ENCODE measurements around the gene CCDC158.
"Not testable (repeated sequence)": the region's sequence is repeated elsewhere in the genome, so short reads cannot be mapped to it uniquely, and the experiment has no call there.

CCDC158 gene

DNA sequence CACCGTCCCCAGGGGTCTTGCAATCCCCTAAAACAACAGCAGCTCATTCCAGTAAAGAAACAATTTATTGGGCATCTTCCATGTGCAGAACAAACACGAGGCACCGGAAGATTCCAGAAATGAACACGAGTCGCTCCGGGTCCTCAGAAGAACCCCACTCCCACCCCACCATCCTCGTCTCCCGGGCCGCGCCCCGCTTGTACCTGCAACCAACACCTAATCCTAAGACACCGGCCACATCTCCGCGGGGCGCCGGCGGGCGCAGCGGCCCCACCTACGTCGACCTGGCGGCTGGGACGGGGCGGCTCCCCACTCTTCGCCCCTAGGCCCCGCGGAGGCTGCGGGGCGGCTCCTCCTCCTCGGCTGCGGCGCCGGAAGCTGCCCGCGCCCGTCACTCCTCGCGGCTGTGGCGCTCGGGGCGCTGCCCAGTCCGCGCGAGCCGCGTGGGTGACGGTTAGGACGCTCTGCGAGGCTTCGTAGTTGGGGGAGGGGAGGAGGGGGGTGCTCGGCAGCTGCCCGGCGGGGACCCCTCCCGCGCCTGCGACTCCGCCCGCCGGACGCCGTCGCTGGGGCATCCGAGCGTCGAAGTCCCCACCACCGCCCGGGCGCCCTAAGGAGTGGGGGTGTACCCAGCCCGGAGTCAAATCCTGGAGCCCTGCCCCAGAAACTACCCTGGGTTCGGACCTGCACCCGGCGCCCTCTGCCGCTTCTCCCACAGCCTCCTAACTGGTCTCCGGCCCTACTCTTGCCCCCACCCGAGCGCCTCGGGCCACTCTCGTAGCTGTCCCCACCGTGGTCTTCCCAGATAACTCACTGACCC lies at the start of gene CCDC158:
Gene CCDC158, minus strand, starts transcription at position 380 of the 820 bp plus-strand sequence. CDS start 17,934 bp downstream, outside the sequence.
- no peak for DNase-seq

DNA sequence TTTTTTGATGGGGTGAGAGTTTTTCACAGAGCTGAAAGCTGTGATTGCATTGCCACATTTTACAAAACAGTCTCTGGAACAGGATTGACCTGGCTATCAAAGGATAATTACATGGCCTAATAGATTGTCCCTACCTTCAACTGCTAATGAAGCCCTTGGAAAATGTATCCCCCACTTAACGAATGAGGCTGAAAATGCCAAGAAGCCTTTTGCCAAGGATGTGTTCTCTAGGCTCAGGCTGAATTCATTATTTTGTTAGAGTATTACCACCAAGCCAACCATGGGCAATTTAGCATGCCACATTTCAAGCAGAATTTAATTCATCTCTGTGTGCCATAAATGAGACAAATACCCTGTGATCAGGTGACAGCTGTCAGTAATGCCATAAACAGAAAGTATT lies 49.6 kb upstream of the CCDC158 start:
- DNase-seq = no peak

DNA sequence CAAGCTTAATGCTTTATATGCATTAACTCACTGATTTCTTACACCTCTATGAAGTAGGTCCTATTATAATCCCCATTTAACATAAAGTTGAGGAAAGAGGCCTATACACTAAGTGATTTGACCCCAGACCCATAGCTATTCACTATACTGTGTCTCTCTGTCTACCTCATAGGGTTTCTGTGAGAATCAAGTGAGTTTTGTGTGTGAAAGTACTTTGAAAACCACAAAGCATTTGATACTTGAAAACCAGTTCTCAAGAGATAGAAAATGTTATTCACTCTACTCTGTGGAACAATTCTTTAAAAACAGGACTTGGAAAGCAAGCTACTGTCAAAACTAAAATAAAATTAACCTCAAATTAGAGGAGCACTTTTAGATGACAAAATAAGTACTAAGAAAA lies 49.1 kb upstream of the CCDC158 start:
- DNase-seq = no peak

DNA sequence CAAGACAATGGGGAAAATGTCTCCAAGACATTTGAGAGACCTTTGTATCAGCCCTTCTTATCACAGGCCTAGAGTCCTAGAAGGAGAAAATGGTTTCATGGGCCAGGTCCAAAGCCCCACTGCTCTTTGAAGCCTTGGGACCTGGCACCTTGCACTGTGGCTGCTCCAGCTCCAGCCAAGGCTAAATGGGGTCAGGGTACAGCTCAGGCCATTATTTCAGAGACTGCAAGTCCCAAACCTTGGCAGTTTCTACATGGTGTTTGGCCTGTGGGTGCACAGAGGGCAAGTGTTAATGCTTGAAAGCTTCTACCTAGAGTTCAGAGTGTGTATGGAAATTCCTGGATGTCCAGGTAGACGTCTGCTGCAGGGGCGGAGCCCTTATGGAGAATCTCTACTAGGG lies 42.6 kb upstream of the CCDC158 start:
- no peak for DNase-seq

DNA sequence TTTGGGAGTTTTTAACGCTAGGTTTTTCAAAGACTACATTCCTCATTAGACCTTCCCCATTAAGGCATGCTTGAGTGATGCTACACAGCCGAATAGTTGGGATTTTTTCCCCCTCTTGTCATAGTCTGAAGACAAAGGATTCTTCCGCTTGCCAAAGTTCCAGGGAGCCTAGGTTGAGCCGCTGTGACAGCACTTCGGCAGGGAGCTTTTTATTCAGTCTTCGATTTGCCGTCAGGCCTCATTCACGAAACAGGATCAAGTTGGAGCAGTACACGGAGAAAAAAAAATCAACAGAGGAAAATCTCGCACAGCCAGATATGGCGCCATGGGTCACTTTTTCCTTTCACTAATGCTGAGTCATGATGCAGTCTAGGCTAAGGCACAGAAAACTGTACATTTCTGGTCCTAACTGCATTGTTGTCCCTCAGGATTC lies 38.4 kb upstream of the CCDC158 start:
- peak; percentile 88 for DNase-seq

DNA sequence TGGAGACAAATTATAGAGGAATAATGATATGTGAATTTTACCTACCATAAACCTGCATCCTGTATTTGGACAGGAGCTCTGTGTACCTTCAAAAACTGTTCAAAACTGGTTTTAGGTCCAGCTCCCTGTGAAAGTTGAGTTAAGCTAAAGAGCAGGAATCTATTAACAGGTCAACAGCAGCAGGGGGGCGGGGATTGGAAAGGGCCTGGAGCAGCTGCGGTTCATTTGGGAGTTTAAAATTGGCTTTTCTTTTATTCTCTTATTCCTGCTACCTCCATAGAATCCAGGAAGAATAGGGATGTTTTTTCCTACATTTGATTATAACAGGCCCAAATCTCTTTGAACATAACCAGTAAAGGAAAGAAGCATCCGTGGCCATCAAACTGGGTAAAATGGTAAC lies 37.9 kb upstream of the CCDC158 start:
- DNase-seq = peak; percentile 33

DNA sequence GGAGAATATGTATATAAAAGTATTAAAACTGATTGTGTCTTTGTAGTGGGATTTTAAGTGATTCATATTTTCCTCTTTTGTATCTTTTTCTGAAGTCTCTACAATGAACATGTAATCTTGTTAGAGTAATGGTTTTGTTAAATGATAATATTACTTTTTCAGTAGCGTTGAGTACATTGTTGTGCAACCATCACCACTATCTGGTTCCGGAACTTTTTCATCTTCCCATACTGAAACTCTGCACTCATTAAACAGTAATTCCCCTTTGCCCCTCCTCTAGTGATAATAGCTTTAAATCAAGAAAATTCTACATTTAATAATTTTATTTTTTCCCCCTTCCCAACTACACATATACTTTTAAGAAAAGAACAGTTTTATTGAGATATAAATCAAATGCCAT lies 37.4 kb upstream of the CCDC158 start:
- no peak for DNase-seq

DNA sequence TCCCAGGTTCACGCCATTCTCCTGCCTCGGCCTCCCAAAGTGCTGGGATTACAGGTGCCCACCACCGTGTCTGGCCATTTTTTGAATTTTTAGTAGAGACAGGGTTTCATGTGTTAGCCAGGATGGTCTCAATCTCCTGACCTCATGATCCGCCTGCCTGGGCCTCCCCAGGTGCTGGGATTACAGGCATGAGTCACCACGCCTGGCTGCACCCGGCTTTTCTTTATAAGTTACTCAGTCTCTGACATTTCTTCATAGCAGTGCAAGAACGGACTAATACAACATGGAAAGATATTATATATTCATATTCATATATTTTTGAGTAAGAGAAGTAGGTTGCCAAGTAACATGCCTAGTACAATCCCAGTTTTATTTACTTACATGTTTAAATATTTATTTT lies 36.9 kb upstream of the CCDC158 start:
- no peak for DNase-seq

DNA sequence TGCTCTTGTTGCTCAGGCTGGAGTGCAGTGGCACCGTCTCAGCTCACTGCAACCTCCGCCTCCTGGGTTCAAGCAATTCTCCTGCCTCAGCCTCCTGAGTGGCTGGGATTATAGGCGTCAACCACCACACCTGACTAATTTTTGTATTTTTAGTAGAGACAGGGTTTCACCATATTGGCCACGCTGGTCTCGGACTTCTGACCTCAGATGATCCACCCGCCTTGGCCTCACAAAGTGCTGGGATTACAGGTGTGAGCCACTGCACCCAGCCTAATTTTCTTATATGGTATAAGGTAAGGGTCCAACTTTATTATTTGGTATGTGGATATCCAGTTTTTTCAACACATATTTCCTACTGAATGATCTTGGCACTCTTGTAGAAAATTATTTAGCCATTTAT lies 33.1 kb upstream of the CCDC158 start:
- DNase-seq = not testable (repeated sequence)

DNA sequence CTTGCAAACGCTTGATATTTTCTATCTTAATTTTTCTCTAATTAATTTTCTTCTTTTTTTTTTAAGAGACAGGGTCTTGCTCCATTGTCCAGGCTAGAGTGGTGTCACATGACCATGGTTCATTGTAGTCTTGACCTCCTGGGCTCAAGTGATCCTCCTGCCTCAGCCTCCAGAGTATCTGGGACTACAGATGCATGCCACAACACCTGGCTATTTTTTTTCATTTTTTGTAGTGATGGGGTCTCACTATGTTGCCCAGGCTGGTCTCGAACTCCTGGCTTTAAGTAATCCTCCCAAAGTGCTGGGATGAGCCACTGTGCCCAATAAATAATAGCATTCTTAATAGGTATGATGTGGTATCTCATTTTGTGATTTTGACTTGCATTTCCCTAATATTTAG lies 32.3 kb upstream of the CCDC158 start:
- no peak for DNase-seq

DNA sequence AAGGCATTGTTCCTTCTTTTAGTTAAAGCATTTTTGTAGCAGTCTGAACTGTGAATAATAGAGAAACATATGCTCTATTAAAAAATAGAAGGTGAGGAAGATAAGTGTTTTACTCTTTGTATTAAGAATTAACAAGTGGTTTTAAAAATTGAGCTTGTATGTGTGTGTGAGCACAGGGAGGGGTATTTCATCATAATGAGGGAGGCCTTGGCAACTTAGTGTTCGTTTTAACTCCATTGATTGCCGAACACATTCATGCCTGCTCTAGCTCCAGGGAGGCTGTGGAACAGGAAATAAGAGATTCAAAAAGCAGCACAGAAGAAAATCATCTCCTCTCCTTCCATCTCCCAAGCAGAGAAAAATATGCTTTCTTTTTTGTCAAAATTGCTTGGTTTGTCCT lies 28.9 kb upstream of the CCDC158 start:
- peak; percentile 12 for DNase-seq

DNA sequence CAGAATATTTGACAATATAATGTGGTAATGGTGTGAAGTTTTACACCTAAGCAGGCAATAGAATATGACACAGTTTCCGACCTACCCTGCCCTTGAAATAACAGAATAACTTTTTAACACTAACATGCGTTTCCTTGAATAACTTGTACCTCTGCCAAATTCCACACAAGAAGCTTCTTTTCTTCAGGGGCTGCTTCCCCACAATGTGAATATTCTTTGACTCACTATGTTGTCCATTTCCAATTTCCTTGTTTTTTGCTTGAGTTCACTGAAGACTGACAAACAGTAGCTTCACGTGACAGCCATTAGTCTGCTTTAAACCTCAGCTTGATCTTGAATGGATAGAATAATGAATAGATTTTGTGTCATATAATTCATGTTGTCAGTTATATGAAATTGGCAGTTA lies 28.4 kb upstream of the CCDC158 start:
- DNase-seq = peak; percentile 41

DNA sequence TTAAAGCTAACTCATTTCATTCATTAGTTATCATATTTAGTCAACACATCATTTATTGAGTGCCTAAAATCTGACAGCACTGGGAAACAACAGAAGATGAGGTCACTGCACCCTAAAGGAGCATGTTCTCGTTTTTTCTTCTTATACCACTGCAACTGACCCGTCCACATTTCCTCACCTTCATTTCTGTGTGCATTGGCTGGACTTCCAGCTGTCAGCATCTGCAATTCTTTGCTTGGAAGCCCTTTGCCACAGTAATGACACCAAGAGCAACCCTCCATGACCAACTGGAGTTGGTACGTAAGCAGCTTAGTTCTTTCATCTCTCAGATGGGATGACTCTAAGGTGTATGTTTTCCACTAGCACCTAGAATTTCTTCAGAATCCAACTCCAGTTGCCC lies 27.3 kb upstream of the CCDC158 start:
- DNase-seq = no peak

DNA sequence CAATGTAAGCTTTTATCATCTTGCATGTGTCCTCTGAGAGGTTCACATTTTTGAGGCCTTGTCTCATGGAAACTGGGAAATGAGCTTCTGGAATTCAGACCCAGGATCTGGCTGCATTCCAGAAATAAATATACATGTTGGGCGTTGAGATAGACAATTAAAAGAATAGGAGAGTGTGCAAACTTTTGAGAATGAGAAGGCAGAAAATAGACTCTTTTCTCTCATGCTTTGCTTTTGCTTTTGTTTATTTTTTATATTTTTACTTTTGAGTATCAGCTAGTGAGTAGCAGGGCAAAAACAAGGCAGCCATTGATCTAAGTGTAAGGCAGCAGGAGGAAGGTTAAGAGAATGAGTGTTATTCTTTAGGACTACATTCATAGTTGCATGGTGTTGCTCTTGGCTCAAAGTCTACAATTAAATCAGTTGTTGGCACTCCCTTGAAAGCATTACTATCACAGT lies 26.5 kb upstream of the CCDC158 start:
- DNase-seq = peak; percentile 75

DNA sequence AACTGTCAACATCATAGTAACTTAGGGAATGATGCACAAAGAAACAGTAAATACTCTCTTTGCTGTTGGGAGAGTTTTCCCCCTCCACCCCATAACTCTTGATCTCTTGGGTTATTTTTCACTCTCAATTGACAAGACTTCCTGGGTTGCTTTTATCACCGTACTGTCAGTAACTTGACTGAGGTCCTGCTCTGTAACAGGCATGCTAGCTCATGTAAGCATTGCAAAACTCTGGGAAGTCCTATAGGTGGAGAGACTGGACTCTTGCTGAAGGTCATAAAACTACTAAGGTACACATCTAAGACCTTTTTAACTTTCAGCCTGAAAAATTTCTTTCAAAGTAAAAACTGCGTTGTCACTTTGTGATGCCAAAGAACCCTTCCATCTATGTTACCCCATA lies 25.0 kb upstream of the CCDC158 start:
- no peak for DNase-seq

DNA sequence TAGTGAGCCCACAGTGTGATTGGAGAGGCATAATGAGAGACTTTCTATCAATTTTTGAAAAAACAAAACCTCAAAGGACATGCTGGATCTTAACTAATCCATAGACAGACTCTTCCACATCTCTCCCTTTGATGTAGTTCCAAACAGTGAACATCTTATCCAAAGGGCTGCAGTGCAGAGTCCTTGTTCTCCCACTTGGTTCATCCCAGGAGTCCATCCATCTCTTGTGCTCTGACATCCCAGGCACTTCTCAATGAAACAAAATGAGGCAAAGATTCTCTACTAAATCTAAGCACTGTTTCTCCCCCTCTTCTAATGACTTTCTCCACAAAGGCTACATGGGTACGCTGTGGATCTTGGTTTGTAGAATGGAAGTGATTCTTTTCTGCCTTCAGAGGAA lies 22.4 kb upstream of the CCDC158 start:
- no peak for DNase-seq

DNA sequence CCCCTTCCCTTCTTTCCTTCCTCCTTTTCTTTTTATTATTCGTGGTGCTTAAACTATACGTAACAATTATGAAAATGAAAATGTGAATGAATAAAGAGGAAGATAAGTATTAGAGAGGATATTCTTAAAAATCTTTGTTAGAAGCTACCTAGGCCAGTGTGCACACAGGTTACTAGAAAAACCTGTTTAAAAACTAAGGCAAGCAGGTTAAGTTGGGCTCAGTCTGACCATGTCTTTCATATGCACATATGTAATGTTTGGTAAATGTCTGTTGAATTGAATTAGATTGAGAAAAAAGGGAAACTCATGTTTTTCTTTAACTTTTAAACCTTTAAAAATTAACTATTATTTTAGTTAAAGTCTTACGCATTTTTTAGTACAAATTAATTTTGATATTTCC lies 21.9 kb upstream of the CCDC158 start:
- DNase-seq = no peak

DNA sequence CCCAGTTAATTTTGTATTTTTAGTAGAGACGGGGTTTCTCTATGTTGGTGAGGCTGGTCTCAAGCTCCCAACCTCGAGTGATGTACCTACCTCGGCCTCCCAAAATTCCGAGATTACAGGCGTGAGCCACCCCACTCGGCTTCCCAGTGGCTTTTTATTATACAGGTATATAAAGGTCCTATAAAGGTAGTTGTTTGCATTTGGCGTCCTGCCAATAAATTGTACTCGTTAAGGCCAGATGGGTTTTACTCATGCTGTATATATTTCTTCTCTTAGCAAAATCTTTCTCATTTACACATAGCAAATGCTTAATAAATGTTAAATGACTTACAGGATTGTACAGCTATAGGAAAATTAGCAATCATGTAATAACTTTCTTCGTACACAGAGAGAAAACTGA lies 20.9 kb upstream of the CCDC158 start:
- DNase-seq = no peak

DNA sequence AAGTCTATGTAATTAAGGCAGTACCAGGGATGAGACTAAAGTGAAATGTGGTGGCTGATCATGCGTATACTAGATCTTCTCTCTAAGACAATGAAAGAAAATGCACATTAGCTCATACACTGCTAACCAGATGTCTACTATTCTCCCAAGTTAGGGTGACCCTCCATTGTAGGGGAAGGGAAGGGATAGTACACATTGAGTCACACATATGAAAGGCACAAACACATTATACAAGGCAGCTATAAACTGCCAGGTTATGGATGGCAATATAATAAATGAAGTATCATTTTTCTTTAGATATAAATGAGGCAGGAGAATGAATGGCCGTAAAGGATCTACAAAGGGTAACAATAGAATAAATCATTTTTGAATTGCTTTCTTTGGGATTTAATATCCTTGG lies 18.6 kb upstream of the CCDC158 start:
- DNase-seq = no peak

DNA sequence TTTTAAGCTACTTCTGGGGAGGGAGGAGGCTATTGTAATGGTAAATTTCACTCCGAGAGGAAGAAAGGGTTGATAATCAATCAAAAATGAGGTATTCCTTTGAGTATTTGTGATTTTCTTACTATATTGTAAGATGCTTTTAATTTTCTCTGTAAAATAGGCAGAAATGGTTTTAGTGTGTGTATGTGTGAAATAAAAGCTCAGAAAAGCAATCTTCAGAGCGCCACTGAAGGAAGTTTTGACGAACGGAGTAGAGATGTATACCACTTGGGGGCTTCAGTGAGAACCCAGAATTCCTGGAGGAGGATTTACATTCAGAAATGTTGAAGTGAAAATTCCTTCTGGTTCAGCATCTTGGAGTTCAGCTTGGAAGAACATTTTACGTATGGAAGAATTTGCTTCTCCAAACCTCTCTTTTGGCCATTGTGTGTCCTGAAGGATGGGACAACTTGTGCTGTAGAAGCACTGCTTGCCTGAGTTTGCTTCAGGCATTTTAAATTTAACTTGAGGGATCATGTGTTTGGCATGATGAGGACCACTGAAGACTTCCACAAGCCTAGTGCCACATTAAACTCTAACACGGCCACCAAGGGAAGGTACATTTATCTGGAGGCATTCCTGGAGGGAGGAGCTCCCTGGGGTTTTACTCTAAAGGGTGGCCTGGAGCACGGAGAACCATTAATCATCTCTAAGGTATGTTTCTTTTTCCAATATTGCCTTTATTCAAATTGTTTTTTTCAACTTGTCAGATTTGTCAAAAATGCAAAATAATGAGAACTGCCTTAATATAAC lies 14.8 kb upstream of the CCDC158 start:
- no peak for DNase-seq

DNA sequence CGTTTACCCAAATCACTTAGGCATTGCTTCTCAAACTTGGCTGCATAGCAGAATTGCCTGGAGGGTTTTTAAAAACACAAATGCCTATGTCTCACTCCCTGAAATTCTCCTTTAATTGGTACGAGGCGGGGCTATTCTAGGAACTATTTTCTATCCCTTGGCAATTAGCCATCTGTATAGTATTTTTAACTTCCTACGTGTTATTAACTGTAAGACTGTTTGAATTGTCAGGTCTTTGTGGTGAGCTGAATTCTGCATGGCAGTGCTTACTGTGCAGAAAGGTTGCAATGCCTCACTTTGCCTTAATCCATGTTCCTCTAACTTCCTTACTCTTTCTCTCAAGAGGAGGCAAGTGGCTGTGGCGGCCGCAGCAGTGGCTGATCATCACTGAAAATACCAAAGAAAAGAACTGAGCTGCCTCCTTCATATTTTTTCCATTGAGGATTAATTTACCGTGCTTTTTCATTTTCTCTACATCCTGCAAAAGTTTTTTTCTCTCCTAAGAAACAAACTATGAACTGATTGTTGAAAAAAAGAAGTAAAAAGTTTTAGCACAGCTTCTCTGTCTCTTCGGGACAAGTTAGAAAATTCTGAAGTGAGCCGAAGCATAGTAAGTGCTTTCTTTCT lies 14.1 kb upstream of the CCDC158 start, which contains the start of gene SHROOM3:
Gene SHROOM3, plus strand, starts transcription at position 329 of the 627 bp plus-strand sequence. CDS start 824 bp downstream, outside the sequence.
- no peak for DNase-seq

DNA sequence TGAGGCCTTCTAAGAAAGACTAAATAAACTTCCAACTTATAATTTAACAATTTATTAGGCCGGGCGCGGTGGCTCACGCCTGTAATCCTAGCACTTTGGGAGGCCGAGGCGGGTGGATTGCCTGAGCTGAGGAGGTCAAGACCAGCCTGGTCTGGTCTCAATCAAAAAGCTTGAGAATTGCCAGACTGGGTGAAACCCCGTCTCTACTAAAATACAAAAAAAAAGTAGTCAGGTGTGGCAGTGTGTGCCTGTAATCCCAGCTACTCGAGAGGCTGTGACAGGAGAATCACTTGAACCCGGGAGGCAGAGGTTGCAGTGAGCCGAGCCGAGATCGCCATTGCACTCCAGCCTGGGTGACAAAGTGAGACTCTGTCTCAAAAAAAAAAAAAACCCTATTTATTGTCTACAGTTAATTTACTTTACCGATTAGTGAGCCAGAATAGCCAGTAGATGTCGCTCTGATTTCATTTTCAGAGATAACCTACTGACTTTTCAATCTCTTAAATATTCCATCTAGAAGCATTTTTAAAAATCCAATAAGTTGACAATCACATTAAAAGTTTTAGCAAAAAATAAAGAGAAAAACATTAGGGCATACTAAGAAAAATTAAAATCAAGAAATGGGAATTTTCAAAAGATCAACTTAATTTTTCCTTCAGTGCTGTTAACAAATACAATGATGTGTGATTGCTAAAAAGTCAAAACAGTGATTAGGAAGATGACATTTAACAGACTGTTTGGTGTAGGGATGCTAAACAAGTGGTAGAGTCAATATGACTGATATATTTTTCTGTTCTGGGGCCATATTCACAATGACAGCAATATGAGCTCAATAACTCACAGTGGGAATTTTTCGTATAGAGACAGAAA lies 9.8 kb upstream of the CCDC158 start:
- peak; percentile 65 for DNase-seq
